HAP-1 (cell line): ENCODE measurements around the gene NUDT1.

ENCODE experiments used
- DNase-seq, 2 experiments: peaks; one replicate each; pipeline ENCODE4 v3.0.0-alpha.2; 2016 to 2020; ENCODE audit warnings: low spot score in 2 of 2
- H3K27me3 ChIP-seq: fragments of 250-450 bp; sonication (Bioruptor Pico); 2 replicates; pipeline ENCODE4 v1.5.1; 2020; ENCODE audit warnings: low read depth, mild to moderate bottlenecking, moderate library complexity
- H3K36me3 ChIP-seq: fragments of 250-450 bp; sonication (Bioruptor Pico); replicated peaks from 2 replicates; pipeline ENCODE4 v1.5.1; 2020; ENCODE audit warnings: mild to moderate bottlenecking
- H3K4me1 ChIP-seq: fragments of 250-450 bp; sonication (Bioruptor Pico); 2 replicates; pipeline ENCODE4 v1.5.1; 2020; ENCODE audit warnings: mild to moderate bottlenecking
- H3K4me3 ChIP-seq: fragments of 250-450 bp; sonication (Bioruptor Pico); 2 replicates; pipeline ENCODE4 v1.5.1; 2020; ENCODE audit warnings: mild to moderate bottlenecking, moderate library complexity
- H3K9me3 ChIP-seq: fragments of 250-450 bp; sonication (Bioruptor Pico); 2 replicates; pipeline ENCODE4 v1.5.1; 2020; ENCODE audit warnings: mild to moderate bottlenecking, moderate library complexity
- in situ Hi-C: fragments of 300-500 bp; cut with MboI; formaldehyde crosslinking; loops from 3 replicates; pipeline ENCODE4 v1.14.3; 2020; ENCODE audit warnings: low sequenced_read_pairs, inconsistent platforms, mixed read lengths

NUDT1 gene

DNA sequence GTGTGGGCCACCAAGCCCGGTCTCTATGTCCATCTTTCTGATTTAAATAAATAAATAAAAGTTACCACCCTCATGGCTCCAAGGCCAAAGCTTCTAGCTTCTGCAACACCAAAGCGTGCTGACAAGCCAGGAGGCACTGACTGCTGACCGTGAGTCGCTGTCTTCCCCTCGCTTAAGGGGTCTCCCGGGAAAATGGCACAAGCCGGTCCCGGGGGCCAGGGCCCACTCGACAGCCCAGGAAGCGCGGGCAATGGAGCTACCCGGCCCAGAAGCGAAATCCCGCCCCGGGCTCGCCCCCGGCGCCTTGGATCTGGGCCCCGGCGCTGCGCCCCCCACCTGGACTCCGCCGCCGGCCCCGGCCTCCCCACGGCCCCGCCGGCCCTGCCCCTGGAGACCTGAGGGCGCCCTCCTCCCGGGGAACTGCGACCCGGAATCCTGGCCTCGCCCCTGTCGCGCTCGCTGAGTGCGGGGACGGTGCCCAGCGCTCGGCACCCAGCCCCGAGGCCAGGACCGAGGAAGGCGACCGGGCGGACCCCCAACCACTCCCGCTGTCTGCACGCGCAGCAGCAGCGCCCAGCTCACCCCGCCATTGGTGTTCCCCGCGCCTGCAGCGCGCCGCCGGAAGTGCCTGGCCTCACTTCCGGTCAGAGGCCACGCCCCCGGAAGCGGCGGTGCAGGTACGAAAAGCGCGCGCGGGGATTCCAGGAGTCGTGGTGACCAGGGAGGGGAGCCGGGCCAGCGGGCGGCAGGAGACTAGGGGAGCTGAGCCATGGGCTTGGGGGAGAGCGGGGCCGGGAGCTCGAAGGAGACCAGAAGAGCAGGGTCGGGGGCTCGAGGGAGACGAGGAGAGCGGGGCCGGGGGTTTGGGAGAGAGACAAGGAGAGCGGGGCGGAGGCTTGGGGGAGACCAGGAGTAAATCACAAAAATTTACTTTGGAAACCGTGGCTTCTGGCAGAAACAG is at the start of gene NUDT1, which contains the start of gene MRM2:
Gene NUDT1 (plus strand): TSS at position 647 of the 961 bp plus-strand sequence. CDS start 2,349 bp downstream, outside the sequence.
Gene MRM2 (minus strand): TSS at position 626 of the 961 bp plus-strand sequence. CDS start 36 bp downstream, at position 590.
- peak; percentile 75 to 92 for DNase-seq
- no peaks in the 10 kb centered on the region for H3K27me3 ChIP-seq
- peaks cover 39% of the 10 kb centered on the region for H3K36me3 ChIP-seq
- H3K4me1 ChIP-seq: peaks cover 4% of the 10 kb centered on the region; the same call in 1 of the 2 replicates
- in situ Hi-C loops: no loop called here
- H3K9me3 ChIP-seq: no peaks in the 10 kb centered on the region
- peak within 1 kb of the TSS; percentile 85 for H3K4me3 ChIP-seq

GRCh38 chr7:2192831-2193534 is 49.0 kb upstream of the NUDT1 start:
- Histone ChIP-seq H3K36me3 (peaks cover 20% of the 10 kb centered on the region), H3K9me3 (peaks cover 11% of the 10 kb centered on the region; the same call in 1 of the 2 replicates), H3K4me1 (peaks cover 17% of the 10 kb centered on the region), H3K27me3 (no peaks in the 10 kb centered on the region), H3K4me3 (no peak overlapping the region)
- in situ Hi-C loops: no loop called here
- no peak for DNase-seq

DNA sequence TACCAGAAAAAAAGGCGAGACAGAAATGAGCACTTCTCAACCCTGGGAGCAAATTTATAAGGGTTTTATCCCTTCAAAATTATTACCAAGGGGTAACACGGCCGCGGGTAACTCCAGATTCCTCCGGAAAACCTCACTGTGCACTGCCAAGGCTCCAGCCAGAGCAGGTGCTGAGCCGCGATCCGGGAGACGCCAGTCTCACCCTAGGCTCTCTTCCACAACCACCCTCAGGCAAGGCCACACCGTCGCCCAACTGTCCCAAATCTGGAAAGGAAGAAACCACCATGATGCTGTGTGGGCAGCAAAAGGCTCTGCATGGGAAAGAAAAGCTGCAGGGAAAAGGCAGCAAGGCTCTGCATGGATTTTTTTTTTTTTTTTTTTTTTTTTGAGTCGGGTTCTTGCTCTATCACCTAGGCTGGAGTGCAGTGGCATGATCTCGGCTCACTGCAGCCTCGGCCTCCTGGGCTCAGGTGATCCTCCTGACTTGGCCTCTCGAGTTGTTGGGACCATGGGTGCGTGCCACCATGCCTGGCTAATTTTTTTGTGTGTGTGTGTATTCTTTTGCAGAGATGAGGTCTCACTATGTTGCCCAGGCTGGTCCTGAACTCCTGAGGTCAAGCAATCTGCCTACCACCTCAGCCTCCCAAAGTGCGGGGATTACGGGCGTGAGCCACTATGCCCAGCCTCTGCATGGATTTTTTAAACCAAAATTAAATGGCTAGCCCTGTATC is 48.3 kb upstream of the NUDT1 start:
- no peak for DNase-seq
- peaks cover 20% of the 10 kb centered on the region for H3K36me3 ChIP-seq

DNA sequence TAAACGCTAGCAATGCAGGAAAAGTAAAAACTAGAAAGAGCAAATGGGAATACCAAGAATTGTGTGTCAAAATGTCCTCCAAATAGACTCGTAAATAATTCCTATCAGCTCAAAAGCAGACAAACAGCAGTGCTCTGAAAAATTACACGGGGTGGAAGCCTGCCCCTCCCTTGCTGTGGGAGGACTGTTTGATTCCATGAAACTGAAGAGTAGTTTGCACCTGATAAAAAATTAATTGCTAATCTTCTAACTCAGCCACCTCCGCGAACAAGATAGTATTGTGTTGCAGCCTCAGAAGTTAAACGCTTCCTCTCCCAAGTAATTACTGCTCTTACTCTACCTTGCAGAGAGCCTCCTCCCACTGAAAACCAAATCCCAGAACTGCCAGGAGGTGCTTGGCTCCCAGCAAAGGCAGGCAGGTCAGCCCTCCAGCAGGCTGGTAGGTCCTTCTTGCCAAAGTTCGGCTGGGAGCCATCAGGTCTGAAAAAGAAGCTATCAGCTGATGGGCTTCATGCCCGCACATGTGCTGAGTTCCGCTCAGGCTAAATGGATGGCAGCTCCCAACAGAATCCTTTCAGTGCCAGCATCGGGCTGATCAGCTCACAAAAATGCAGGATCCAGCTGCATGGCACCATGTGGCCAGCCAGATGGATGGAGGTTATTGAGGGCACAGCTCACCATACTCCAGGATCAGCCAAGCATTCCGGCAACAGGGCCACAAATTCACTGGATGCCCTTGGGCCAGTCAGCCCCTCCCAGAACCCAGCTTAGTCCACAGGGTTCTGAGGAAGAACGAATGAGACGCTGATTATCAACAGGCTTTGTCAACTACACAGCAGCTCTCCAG is 46.4 kb upstream of the NUDT1 start:
- H3K4me3 ChIP-seq: no peak overlapping the region
- H3K36me3 ChIP-seq: peaks cover 24% of the 10 kb centered on the region
- in situ Hi-C loops: no loop called here
- H3K9me3 ChIP-seq: peaks cover 6% of the 10 kb centered on the region; the same call in 1 of the 2 replicates
- no peak for DNase-seq
- H3K27me3 ChIP-seq: no peaks in the 10 kb centered on the region
- peaks cover 7% of the 10 kb centered on the region for H3K4me1 ChIP-seq

More for the DNA sequence above, 48.3 kb upstream of the NUDT1 start:
- in situ Hi-C loops: no loop called here
- no peaks in the 10 kb centered on the region for H3K27me3 ChIP-seq
- H3K9me3 ChIP-seq: peaks cover 6% of the 10 kb centered on the region; the same call in 1 of the 2 replicates
- H3K4me1 ChIP-seq: peaks cover 17% of the 10 kb centered on the region
- no peak overlapping the region for H3K4me3 ChIP-seq

DNA sequence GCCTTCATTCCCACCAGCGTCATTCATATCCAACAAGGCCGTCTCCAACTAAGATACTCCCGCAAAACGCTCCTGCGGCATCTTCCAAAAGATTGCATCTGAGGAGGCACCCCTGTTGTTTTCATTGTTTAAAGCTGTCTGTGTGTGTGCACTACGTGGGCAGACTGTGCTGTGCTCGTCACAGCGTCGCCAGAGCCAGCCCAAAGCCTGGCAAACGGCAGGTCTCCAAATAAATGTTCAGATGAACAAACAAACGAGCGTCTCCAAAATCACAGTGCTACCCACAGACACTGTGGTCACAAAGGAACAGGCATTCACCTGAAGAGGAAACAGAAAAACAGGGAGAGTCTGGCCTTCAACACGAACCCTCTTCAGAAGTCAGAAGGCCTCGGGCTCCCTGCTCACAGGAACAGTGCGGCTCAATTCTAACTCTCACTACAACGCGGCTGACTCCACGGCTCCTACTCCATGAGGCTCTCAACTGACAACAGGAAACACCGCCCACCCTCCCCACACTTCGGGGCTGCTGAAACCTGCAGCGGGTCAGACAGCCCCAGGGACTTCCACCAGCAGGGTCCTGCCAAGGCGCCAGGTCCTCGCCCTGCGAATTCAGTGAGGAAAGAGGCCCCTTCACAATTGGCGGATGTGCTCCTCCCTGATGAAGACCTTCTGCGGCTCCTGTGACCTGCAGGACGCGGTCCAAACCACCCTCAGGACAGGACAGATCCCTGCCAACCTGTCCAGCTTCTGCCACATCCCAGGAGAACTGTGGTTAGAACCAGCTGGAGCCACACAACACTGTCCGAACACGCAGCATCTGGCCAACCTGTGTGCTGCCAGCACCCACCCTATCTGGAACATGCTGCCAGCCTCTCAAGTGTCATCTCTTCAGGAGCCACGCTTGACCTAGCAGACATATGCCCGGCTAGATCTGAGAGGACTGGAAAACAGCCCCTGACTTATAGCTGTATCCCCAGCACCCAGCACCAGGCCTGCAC is 45.3 kb upstream of the NUDT1 start:
- H3K4me3 ChIP-seq: no peak overlapping the region
- H3K36me3 ChIP-seq: peaks cover 25% of the 10 kb centered on the region
- in situ Hi-C loops: no loop called here
- peaks cover 6% of the 10 kb centered on the region; the same call in 1 of the 2 replicates for H3K9me3 ChIP-seq
- H3K27me3 ChIP-seq: no peaks in the 10 kb centered on the region
- DNase-seq: no peak
- H3K4me1 ChIP-seq: no peaks in the 10 kb centered on the region

- H3K36me3 ChIP-seq: peaks cover 25% of the 10 kb centered on the region
- no peak overlapping the region for H3K4me3 ChIP-seq
- in situ Hi-C loops: no loop called here
- peaks cover 6% of the 10 kb centered on the region; the same call in 1 of the 2 replicates for H3K9me3 ChIP-seq
- H3K4me1 ChIP-seq: no peaks in the 10 kb centered on the region
- DNase-seq: no peak
- no peaks in the 10 kb centered on the region for H3K27me3 ChIP-seq
Measured at GRCh38 chr7:2197436-2198155, 44.4 kb upstream of the NUDT1 start.

- in situ Hi-C loops: no loop called here
- DNase-seq: no peak
- H3K36me3 ChIP-seq: peaks cover 25% of the 10 kb centered on the region
Measured at GRCh38 chr7:2198206-2198605, 43.8 kb upstream of the NUDT1 start.

GRCh38 chr7:2198760-2199159 is 43.3 kb upstream of the NUDT1 start:
- H3K4me3 ChIP-seq: no peak overlapping the region
- H3K27me3 ChIP-seq: no peaks in the 10 kb centered on the region
- in situ Hi-C loops: no loop called here
- H3K9me3 ChIP-seq: peaks cover 6% of the 10 kb centered on the region; the same call in 1 of the 2 replicates
- H3K36me3 ChIP-seq: peaks cover 25% of the 10 kb centered on the region
- DNase-seq: no peak
- no peaks in the 10 kb centered on the region for H3K4me1 ChIP-seq

More at GRCh38 chr7:2198206-2198605, 43.8 kb upstream of the NUDT1 start:
- Histone ChIP-seq H3K27me3 (no peaks in the 10 kb centered on the region), H3K4me1 (no peaks in the 10 kb centered on the region), H3K4me3 (no peak overlapping the region), H3K9me3 (peaks cover 6% of the 10 kb centered on the region; the same call in 1 of the 2 replicates)

DNA sequence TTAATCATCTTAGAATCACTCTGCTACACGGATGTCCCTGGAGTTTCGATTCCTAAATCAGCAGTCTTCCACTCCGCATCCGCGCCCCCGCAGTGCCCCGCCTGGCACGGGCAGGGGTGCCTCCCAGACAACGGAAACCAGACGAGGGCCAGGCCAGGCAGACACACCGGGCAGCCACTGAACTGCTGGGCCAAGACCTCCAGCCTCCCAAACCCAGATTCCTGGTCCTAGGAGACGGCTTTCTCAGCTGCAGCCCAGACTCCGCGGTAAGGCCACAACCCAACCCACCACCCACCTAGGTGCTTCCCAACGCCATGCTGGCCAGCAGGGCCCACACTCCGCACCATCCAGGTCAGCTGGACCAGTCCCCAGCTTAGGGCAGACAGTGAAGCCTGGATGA is 42.5 kb upstream of the NUDT1 start:
- DNase-seq: no peak
- no peaks in the 10 kb centered on the region for H3K4me1 ChIP-seq
- peaks cover 6% of the 10 kb centered on the region; the same call in 1 of the 2 replicates for H3K9me3 ChIP-seq
- H3K4me3 ChIP-seq: no peak overlapping the region
- H3K36me3 ChIP-seq: peaks cover 26% of the 10 kb centered on the region
- H3K27me3 ChIP-seq: no peaks in the 10 kb centered on the region
- in situ Hi-C loops: no loop called here

DNA sequence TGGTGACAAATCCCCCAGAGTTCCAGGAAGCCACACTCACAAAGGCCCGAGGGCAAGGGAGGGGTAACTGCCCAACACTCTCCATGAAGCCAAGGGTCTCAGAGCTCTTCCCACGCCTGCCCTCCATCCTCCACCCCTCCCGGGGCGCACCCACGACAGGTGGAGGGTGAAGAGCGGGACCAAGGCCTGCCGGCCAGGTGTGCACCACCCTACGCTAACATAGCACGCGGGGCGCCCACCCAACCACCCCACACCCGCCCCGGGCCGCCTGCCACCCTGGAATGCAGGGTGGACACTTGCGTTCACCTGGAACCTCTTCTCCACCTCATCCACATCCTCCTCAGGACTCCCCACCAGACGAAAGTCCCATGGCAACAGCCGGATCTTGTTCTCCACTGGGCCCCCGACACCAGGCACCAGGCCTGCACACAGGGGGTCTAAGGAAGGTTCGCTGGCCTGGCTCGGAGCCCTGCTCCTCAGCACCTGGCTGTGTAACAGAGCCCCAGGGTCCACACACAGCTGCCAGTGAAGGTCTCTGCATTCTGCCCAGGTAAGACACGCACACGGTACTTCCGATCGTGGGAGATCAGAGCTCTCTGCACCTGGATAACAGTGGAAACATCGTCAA is 42.0 kb upstream of the NUDT1 start:
- in situ Hi-C loops: no loop called here
- DNase-seq: no peak
- no peak overlapping the region for H3K4me3 ChIP-seq
- H3K27me3 ChIP-seq: no peaks in the 10 kb centered on the region
- H3K36me3 ChIP-seq: peaks cover 28% of the 10 kb centered on the region
- peaks cover 6% of the 10 kb centered on the region; the same call in 1 of the 2 replicates for H3K9me3 ChIP-seq
- H3K4me1 ChIP-seq: no peaks in the 10 kb centered on the region

DNA sequence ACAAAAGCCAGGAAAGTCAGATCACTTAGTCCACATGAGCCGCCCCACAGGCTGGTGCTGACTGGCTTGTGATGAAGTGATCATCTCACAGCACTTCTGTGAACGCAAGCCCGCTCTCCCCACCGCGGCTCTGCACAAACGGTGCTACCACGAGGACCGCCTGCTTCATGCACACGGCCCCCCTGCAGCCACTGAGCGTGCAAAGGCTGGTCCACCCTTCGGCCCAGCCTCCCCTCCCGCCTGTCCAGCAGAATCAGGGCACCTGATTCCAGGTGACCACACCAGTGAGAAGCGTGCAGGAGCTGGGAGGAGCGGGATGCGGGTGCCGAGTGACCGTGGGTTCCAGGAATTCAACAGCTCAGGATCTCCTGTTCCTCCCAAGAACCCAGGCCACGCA is 41.4 kb upstream of the NUDT1 start:
- Histone ChIP-seq H3K4me1 (no peaks in the 10 kb centered on the region), H3K9me3 (peaks cover 2% of the 10 kb centered on the region; the same call in 1 of the 2 replicates), H3K36me3 (peaks cover 26% of the 10 kb centered on the region), H3K4me3 (no peak overlapping the region), H3K27me3 (no peaks in the 10 kb centered on the region)
- DNase-seq: no peak
- in situ Hi-C loops: no loop called here
